Stimulated activated CD4-positive, alpha-beta T cell treated with anti-CD3 and anti-CD28 coated beads, Interleukin-2, amount 100 ng/mL, for 24 hours (primary cell): Measurements from ENCODE around the gene CEP72.
"Not testable (repeated sequence)": the region's sequence is repeated elsewhere in the genome, so short reads cannot be mapped to it uniquely, and the experiment has no call there.

ENCODE experiments used
- DNase-seq, 2 donors: peaks; one replicate each; pipeline ENCODE4 v3.0.0-alpha.2; 2020

CEP72 gene

DNA sequence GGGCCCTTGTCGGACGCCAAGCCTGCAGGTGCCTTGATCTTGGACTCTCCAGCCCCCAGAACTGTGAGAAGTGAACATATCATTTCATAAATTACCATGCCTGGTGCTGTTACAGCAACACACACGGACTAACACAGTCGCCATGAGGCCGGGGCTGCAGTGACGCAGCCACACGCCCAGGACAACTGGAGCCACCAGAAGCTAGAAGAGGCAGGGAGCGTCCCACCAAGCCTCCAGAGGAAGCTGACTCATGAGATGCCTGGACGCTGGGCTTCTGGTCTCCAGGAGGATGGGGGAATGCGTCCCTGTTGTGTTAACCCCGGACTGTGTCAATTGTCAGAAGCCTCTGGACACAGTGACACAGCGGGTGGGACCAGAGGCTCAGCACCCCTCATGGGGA is 74.8 kb downstream of the CEP72 start:
- DNase-seq = not testable (repeated sequence)

DNA sequence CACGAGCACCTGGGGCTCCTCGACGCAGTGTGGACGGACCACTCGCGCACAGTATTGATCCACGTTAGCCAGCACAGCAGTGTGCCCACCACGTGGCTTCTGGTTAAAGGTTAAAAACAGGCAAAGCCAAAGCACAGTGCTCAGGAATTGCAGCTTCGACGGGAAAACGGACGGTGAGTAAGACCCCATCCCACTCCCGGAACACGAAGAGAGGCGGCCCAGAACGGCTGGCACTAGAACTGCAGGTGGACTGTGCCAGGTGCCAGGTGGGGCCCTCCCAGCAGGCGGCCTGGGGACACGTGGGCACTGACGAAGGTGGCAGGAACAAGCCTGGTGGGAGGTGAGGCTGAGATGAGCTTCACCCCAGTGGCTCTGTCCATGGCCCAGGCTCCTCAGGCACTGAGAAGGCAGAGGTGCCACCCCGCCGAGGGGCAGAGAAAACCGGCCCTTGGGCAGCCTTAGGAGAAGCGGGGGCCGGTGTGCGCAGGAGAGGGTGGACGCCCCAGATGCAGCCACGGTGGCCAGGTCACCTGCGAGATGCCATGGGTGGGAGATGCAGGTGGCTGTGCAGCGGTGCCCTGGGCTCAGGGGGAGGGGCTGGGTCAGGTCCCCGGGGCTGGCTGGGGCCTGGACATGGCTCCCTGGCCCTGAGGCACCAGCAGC is 76.3 kb downstream of the CEP72 start:
- DNase-seq = peak in 1 of 2 donors; percentile 19

DNA sequence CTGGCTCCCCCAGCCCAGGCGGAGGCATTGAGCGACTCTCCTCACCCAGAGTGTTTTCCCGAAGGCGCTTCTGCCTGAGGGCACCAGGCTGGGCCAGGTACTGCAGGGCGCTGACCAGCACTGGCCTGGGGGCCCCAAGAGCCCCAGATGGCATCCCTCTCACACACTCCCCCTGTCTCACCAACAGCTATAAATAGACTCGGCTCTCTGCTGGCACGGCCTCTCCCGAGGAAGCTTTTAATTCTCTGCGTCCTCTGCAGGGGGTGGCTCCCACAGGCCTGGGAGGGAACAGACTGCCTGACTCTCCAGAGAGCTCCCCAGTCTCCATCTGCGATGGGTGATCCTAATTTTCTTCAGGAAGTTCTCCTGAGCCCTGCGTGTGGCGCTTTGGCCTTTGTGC is 78.2 kb downstream of the CEP72 start:
- DNase-seq = not testable (repeated sequence)

DNA sequence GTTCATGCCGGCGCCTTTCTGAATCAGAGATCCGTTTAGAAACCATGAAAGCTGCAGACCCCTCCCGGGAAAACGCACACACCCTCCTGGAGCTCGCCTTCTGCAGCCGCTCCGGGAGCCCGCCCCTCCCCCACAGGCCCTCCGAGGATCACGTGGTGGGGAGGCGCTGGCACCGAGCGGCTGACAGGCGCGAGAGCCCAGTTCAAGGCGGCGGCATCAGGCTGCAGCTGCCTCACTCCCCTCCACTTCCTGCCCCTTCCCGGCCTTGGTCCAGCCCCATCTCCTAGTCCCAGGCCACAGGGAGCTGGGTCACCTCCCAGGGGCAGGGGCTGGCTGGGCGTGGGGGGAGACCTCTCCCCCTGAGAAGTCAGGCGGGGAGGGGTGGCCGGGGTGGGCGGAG is 78.9 kb downstream of the CEP72 start:
- not testable (repeated sequence) for DNase-seq

DNA sequence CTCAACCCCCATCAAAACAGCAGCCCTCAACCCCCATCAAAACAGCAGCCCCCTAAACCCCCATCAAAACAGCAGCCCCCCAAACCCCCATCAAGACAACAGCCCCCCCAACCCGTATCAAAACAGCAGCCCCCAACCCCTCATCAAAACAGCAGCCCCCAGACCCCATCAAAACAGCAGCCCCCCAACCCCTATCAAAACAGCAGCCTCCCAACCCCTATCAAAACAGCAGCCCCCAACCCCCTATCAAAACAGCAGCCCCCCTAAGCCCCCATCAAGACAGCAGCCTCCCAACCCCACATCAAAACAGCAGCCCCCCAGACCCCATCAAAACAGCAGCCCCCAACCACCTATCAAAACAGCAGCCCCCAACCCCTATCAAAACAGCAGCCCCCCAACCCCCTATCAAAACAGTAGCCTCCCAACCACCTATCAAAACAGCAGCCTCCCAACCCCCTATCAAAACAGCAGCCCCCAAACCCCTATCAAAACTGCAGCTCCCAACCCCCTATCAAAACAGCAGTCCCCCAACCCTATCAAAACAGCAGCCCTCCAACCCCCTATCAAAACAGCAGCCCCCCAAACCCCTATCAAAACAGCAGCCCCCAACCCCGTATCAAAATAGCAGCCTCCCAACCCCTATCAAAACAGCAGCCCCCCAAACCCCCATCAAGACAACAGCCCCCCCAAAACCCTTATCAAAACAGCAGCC is 79.8 kb downstream of the CEP72 start:
- DNase-seq = no peak

DNA sequence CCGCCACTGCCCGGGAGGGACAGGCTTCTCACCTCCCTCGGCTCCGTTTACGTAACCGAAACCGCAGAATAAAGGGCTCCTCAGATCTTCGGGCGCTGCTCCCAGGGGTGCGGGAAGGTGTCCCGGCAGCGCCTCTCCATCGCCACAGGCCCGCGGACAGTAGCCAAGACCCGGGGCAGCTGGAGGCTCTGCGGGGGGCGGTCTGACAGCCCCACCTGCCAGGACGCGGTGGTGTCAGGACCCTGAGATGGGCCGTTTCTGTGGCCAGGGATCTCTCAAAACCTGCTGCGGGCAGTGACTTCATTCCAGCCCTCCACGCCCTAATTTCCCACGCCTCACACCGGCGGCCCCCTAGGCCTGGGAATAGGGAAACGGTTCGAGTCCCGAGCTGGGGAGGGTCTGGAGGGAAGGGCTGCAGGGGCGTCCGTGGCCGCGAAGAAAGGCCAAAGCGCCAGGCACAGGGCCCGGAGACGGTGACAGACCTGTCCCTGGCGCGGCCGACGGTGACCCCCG is 80.4 kb downstream of the CEP72 start:
- DNase-seq = peak in 1 of 2 donors; percentile 19

DNA sequence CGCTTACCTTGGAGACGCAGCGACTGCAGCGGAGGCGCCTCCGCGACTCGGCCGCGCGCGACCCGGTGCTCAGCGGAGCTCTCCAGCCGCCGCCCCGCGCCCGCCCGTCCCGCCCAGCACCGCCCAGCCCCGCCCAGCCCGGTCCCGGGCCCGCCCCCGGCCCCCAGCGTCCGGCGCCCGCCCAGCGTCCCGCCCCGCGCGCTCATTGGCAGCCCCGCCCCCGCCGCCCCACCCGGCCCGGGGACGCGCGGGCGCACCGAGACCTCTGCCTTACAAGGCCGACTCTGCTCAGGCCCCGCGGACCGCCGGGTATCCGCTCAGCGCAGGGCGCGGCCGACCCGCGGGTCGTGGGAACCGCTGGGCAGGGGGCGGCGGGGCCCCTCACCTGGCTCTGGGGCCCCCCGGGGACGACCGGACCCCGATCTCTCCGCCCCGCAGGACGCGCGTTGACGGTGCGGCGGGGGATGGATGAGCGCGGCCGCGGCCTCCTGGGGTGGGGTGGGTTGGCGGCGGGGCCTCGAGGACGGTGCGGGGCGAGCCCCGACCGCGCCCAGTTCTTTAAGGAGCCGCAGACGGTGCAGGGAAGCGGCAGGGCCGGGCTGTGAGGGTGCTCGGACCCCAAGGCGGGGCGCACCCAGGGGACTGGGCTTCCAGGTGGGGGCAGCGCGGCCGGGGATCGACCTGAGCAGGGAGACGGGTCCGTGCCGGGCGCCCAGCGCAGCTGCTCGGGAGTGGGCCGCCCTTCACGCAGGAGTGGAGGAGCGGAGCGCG is 81.3 kb downstream of the CEP72 start, which contains the start of gene TPPP:
TSS of gene TPPP (minus strand) at position 82 of the 771 bp plus-strand sequence. CDS start 15,292 bp downstream, outside the sequence.
- DNase-seq = peak; percentile 87 to 88

DNA sequence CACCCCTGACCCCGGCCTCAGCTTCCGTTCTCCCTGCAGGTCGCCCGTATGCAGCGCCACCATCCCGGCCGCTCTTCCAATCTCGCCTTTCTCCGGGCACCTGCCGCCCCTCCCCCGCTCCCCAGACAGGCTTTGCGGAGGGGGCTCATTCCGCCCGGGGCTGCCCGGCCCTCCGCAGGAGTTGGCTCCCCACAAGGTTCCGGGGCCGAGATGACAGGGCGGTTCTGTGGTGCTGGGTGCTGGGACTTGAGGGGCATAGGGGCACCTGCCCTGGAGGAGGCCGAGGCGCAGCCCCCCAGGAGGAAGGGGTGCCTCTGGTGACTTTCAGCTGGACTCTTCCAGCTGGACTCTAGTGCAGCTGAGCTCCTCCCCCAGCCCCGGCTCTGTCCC is 81.9 kb downstream of the CEP72 start:
- DNase-seq = not testable (repeated sequence)

DNA sequence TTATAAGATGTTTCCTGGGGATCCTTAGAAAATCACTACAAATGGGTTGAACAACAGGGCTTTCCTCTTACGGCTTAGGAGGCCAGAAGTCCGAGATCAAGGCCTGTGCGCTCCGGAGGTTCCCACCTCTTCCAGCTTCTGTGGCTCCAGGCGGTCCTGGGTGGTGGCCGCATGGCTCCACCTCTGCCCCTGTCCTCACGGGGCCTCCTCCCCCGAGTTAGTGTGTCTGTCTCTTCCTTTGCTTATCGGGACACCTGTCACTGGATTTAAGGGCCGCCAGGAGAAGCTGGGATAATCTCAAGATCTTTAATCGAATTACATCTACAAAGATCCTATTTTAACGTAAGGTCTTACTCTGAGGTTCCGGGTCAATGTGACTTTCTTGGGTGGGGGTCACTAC is 83.3 kb downstream of the CEP72 start:
- DNase-seq = not testable (repeated sequence)

DNA sequence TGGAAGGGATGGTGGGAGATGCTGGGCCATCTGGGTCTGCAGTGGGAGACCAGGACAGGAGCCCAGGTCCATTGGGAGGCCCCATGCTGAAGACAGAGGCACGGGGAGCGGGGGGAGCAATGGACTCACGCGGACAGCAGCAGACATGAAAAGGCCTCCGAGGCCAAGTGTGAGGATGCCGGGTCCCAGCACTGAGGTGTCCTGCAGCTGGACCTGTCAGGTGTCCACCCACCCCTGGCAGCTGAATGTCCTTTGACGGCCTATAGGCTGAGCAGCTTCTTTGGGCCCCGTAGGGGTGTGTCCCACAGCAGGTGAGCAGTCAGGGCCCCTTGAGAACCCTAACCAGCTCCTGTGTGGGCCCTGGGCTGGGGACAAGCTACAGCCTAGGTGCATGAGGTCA is 84.1 kb downstream of the CEP72 start:
- not testable (repeated sequence) for DNase-seq

DNA sequence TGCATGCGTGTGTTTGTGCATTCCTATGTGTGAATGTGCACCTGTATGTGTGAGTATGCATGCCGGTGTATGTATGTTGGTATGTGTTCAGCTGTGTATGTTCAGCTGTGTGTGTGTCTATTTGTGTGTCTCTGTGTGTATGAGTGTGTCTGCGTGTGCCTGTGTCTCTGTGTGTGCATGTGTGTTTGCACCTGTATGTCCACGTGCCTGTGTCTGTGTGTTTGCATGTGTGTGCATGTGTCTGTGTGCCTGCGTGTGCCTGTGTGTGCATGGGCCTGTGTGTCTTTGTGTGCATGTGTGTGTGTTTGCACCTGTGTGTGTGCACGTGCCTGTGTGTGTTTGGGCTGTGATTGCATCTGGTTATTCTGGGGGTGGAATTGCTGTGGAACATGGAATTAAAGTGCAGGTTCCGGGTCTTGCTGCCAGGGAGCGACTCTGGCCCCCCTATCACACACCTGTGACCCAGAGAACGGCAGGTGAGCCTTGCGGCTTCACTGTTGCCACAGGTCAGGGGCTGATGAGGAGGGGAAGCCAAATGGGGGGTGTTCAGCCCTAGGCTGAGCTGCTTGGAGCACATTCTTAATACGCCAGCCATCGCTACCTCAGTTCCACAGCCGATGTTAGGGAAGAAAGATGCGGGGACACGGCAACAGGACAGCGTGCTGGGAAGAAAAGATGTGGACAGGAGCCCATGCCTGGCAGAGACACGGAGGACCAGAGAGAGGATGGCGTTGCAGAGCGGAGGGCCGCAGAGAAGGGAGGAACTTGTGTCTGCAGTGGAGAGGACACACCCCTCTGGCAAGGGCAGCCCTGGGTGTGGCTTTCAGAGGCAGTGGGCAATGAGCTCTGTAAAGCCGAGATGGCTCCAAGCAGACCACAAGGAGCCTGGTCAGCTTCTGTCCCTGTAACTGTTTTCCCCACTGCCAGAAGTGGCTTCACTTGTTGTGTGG is 84.9 kb downstream of the CEP72 start:
- not testable (repeated sequence) for DNase-seq
